Suprapubic skin (tissue), 4 donors: ENCODE measurements around the gene PPP6R2. TPM values are rescaled to one million over a fixed set of nuclear protein-coding genes. Genes with fewer than 3 reads are reported as not detected.
"Not testable (repeated sequence)": the region's sequence is repeated elsewhere in the genome, so short reads cannot be mapped to it uniquely, and the experiment has no call there.

Experiments
- DNase-seq, 2 donors: peaks; one replicate each; pipeline ENCODE4 v3.0.0-alpha.2; 2019; ENCODE audit warnings: low spot score in 2 of 2
- H3K27ac ChIP-seq: fragments of 200-600 bp; sonication (generic); one replicate; pipeline ENCODE4 v1.5.1; 2019
- H3K27me3 ChIP-seq: fragments of 200-600 bp; sonication (generic); one replicate; pipeline ENCODE4 v1.5.1; 2019
- H3K36me3 ChIP-seq: fragments of 200-600 bp; sonication (generic); one replicate; pipeline ENCODE4 v1.5.1; 2019
- H3K4me1 ChIP-seq: fragments of 200-600 bp; sonication (generic); one replicate; pipeline ENCODE4 v1.5.1; 2019
- H3K4me3 ChIP-seq: fragments of 200-600 bp; sonication (generic); one replicate; pipeline ENCODE4 v1.5.1; 2019; ENCODE audit warnings: mild to moderate bottlenecking
- H3K9me3 ChIP-seq: fragments of 200-600 bp; sonication (generic); one replicate; pipeline ENCODE4 v1.5.1; 2019
- CTCF ChIP-seq, 2 donors: fragments of 200-600 bp in 1 of 2; fragments of 450-650 bp in 1 of 2; sonication (generic) in 1 of 2; IDR thresholded peaks; one replicate each; pipeline ENCODE4 v1.5.1; 2016 to 2019; ENCODE audit warnings: antibody characterized with exemption in 2 of 2, mild to moderate bottlenecking in 1 of 2, moderate library complexity in 1 of 2
- EP300 ChIP-seq: sonication (generic); formaldehyde crosslinking; IDR thresholded peaks from one replicate; pipeline ENCODE4 v1.6.1; 2017; ENCODE audit warnings: antibody characterized with exemption
- POLR2A ChIP-seq, 2 donors: fragments of 450-650 bp; IDR thresholded peaks; one replicate each; pipeline ENCODE4 v1.6.1; 2017; ENCODE audit warnings: antibody characterized with exemption in 2 of 2, mild to moderate bottlenecking in 2 of 2, moderate library complexity in 2 of 2
- POLR2AphosphoS5 ChIP-seq, 3 donors: sonication (generic); formaldehyde crosslinking; IDR thresholded peaks; one replicate each; pipeline ENCODE4 v1.6.1; 2017; ENCODE audit warnings: antibody characterized with exemption in 3 of 3
- whole genome bisulfite sequencing: methylation state at CpG from one replicate; pipeline ENCODE4 v1.1.5; 2018; 5-methylcytosine and 5-hydroxymethylcytosine counted together
- total RNA-seq, 4 donors: library from RNA; depleted of rRNA; stranded (reverse); fragments of >200 nt; gene quantifications; one replicate each; pipeline ENCODE4 v1.1.0, GENCODE V29; 2016

PPP6R2 gene
- total RNA-seq, 4 donors from 2014 or later, result 46.7 to 70.3 (median 64.6) TPM

GRCh38 chr22:50357756-50358155 is 14.6 kb downstream of the PPP6R2 start:
- Histone ChIP-seq H3K36me3 (peaks cover 15% of the 10 kb centered on the region), H3K27ac (no peak overlapping the region), H3K4me1 (peaks cover 3% of the 10 kb centered on the region), H3K27me3 (no peaks in the 10 kb centered on the region), H3K4me3 (no peak overlapping the region), H3K9me3 (no peaks in the 10 kb centered on the region)
- 95% methylated on average over 10 of the region's 10 CpGs for WGBS
- no peak for DNase-seq
- TF ChIP-seq EP300 (no peak), POLR2A (IDR thresholded peaks at IDR 0.05) (no peak), CTCF (IDR thresholded peaks at IDR 0.05) (no peak), POLR2AphosphoS5 (IDR thresholded peaks at IDR 0.05) (no peak)

- Histone ChIP-seq H3K4me3 (no peak overlapping the region), H3K9me3 (no peaks in the 10 kb centered on the region), H3K27me3 (no peaks in the 10 kb centered on the region), H3K36me3 (peaks cover 9% of the 10 kb centered on the region), H3K27ac (no peak overlapping the region), H3K4me1 (peaks cover 3% of the 10 kb centered on the region)
- 43% methylated on average over 1 of the region's 2 CpGs for WGBS
- no peak for DNase-seq
- TF ChIP-seq POLR2A (IDR thresholded peaks at IDR 0.05) (no peak), POLR2AphosphoS5 (IDR thresholded peaks at IDR 0.05) (no peak), EP300 (no peak), CTCF (IDR thresholded peaks at IDR 0.05) (no peak)
Measured at GRCh38 chr22:50360578-50360977, 17.5 kb downstream of the PPP6R2 start.

- Histone ChIP-seq H3K27ac (no peak overlapping the region), H3K36me3 (peaks cover 9% of the 10 kb centered on the region), H3K4me3 (no peak overlapping the region), H3K27me3 (no peaks in the 10 kb centered on the region), H3K4me1 (peaks cover 3% of the 10 kb centered on the region), H3K9me3 (no peaks in the 10 kb centered on the region)
- DNase-seq, result no peak
- WGBS, result 76% methylated on average over 5 of the region's 5 CpGs
- TF ChIP-seq POLR2A (IDR thresholded peaks at IDR 0.05) (no peak), EP300 (no peak), POLR2AphosphoS5 (IDR thresholded peaks at IDR 0.05) (no peak), CTCF (IDR thresholded peaks at IDR 0.05) (no peak)
Measured at GRCh38 chr22:50361222-50361621, 18.1 kb downstream of the PPP6R2 start.

GRCh38 chr22:50361688-50362087 is 18.6 kb downstream of the PPP6R2 start:
- Histone ChIP-seq H3K4me3 (no peak overlapping the region), H3K36me3 (peaks cover 7% of the 10 kb centered on the region), H3K27ac (no peak overlapping the region), H3K9me3 (no peaks in the 10 kb centered on the region), H3K27me3 (no peaks in the 10 kb centered on the region), H3K4me1 (peaks cover 3% of the 10 kb centered on the region)
- DNase-seq, result no peak
- WGBS, result 81% methylated on average over 5 of the region's 5 CpGs
- TF ChIP-seq CTCF (IDR thresholded peaks at IDR 0.05) (no peak), EP300 (no peak), POLR2AphosphoS5 (IDR thresholded peaks at IDR 0.05) (no peak), POLR2A (IDR thresholded peaks at IDR 0.05) (no peak)

- no peak for DNase-seq
- H3K27me3 ChIP-seq, result no peaks in the 10 kb centered on the region
- H3K36me3 ChIP-seq, result peaks cover 12% of the 10 kb centered on the region
- H3K9me3 ChIP-seq, result no peaks in the 10 kb centered on the region
- no peak overlapping the region for H3K4me3 ChIP-seq
- TF ChIP-seq POLR2A (IDR thresholded peaks at IDR 0.05), result no peak
- no peak for TF ChIP-seq EP300
- TF ChIP-seq CTCF (IDR thresholded peaks at IDR 0.05), result no peak
- no peak for TF ChIP-seq POLR2AphosphoS5 (IDR thresholded peaks at IDR 0.05)
- 81% methylated on average over 8 of the region's 8 CpGs for WGBS
- H3K4me1 ChIP-seq, result peaks cover 3% of the 10 kb centered on the region
- H3K27ac ChIP-seq, result no peak overlapping the region
Measured at GRCh38 chr22:50363166-50363802, 20.2 kb downstream of the PPP6R2 start.

GRCh38 chr22:50363803-50364194 is 20.7 kb downstream of the PPP6R2 start:
- WGBS, result 92% methylated on average over 11 of the region's 11 CpGs
- H3K27ac ChIP-seq, H3K27me3 ChIP-seq, DNase-seq, H3K4me1 ChIP-seq, H3K4me3 ChIP-seq, H3K9me3 ChIP-seq: not testable (repeated sequence)
- peaks cover 15% of the 10 kb centered on the region for H3K36me3 ChIP-seq
